Umbilical cord (tissue), 2 donors: ENCODE results near the gene ADAD2. TPM values are rescaled to one million over a fixed set of nuclear protein-coding genes. Genes with fewer than 3 reads are reported as not detected.

ENCODE experiments used
- DNase-seq: peaks from one replicate; pipeline ENCODE4 v3.0.0-alpha.2; 2015; ENCODE audit warnings: low spot score
- total RNA-seq: library from RNA; depleted of rRNA; stranded (reverse); fragments of >200 nt; gene quantifications from one replicate; pipeline ENCODE4 v1.2.3, GENCODE V29; 2014; ENCODE audit warnings: low replicate concordance; ENCODE audit not compliant: insufficient read depth

The ADAD2 gene
- total RNA-seq, 1 donor from 2014 or later, result not detected

GRCh38 chr16:84245956-84246678 is 55.2 kb downstream of the ADAD2 start:
- DNase-seq, result no peak

- DNase-seq, result no peak
Measured at GRCh38 chr16:84246679-84247077, 55.7 kb downstream of the ADAD2 start.

Other genes with a start within 250 kb of the ADAD2 start
- gene OSGIN1, start 237.9 kb upstream of the ADAD2 start, total RNA-seq, result not detected
- 6.5 TPM for gene NECAB2, start 222.9 kb upstream of the ADAD2 start, total RNA-seq
- not detected for gene SLC38A8, start 148.4 kb upstream of the ADAD2 start, total RNA-seq
- 116 TPM for gene MBTPS1, start 74.2 kb upstream of the ADAD2 start, total RNA-seq
- 22.9 TPM for gene HSDL1, start 46.0 kb upstream of the ADAD2 start, total RNA-seq
- gene DNAAF1, start 45.8 kb upstream of the ADAD2 start, total RNA-seq, result 1.7 TPM
- 9.4 TPM for gene TAF1C, start 4.1 kb upstream of the ADAD2 start, total RNA-seq
- gene KCNG4, start 48.9 kb downstream of the ADAD2 start, total RNA-seq, result 0.72 TPM
- 334 TPM for gene WFDC1, start 103.7 kb downstream of the ADAD2 start, total RNA-seq
- 1.7 TPM for gene ATP2C2, start 177.4 kb downstream of the ADAD2 start, total RNA-seq